ENCODE results near the gene LIPE. TPM values are rescaled to one million over a fixed set of nuclear protein-coding genes. Genes with fewer than 3 reads are reported as not detected.

The LIPE gene
- total RNA-seq (2022): 17.1 and 22.0 TPM in 2 replicates
- Bru-seq, nascent RNA: percentile 46 among the genes with signal in this experiment
- percentile 43 among the genes with signal in this experiment for BruChase-seq, experiment 1, labeled RNA remaining after a 6-hour chase
- BruChase-seq, experiment 2, labeled RNA remaining after a 2-hour chase: percentile 48 among the genes with signal in this experiment
- long read RNA-seq, partial matches to known transcripts: 0 of 5 reads
- long read RNA-seq, other reads (novel, unspliced or antisense): 5 of 5 reads

- Mint-ChIP-seq H3K27me3 (ENCODE audit: unreplicated experiment) (no peaks in the 10 kb centered on the region), H3K9me3 (ENCODE audit: low read depth, unreplicated experiment) (no peaks in the 10 kb centered on the region), H3K4me1 (ENCODE audit: low read depth, unreplicated experiment) (peaks cover 10% of the 10 kb centered on the region), H3K36me3 (ENCODE audit: insufficient read depth, unreplicated experiment) (peaks cover 23% of the 10 kb centered on the region), H3K4me3 (ENCODE audit: low read depth, unreplicated experiment) (no peak within 1 kb of the TSS), H3K27ac (ENCODE audit: unreplicated experiment) (no peak within 1 kb of the TSS)
- intact Hi-C loops (cut with micrococcal nuclease; ENCODE audit: unreplicated experiment): no loop called here
- CTCF ChIA-PET: no interaction called here
- no TSS peak for BruUV-seq (replicated peaks)
- TF ChIP-seq CTCF (IDR thresholded peaks at IDR 0.05; ENCODE audit: unreplicated experiment): no peak
- no peak for DNase-seq
Measured at GRCh38 chr19:42427313-42427712, at the start of gene LIPE. Gene LIPE (minus strand): TSS chr19:42427388. CDS start chr19:42427149, 239 bp downstream.

GRCh38 chr19:42475366-42475765, 48.2 kb upstream of the LIPE start:
- DNase-seq: no peak
- H3K36me3 Mint-ChIP-seq (ENCODE audit: insufficient read depth, unreplicated experiment): peaks cover 7% of the 10 kb centered on the region
- TF ChIP-seq CTCF (IDR thresholded peaks at IDR 0.05; ENCODE audit: unreplicated experiment): no peak
- H3K9me3 Mint-ChIP-seq (ENCODE audit: low read depth, unreplicated experiment): no peaks in the 10 kb centered on the region
- H3K4me1 Mint-ChIP-seq (ENCODE audit: low read depth, unreplicated experiment): peaks cover 36% of the 10 kb centered on the region
- no peak overlapping the region for H3K27ac Mint-ChIP-seq (ENCODE audit: unreplicated experiment)
- intact Hi-C loops (cut with micrococcal nuclease; ENCODE audit: unreplicated experiment): no loop called here
- no peak overlapping the region for H3K4me3 Mint-ChIP-seq (ENCODE audit: low read depth, unreplicated experiment)
- CTCF ChIA-PET: no interaction called here
- no peaks in the 10 kb centered on the region for H3K27me3 Mint-ChIP-seq (ENCODE audit: unreplicated experiment)
- BruUV-seq (replicated peaks): no TSS peak

- Mint-ChIP-seq H3K36me3 (ENCODE audit: insufficient read depth, unreplicated experiment) (peaks cover 7% of the 10 kb centered on the region), H3K4me1 (ENCODE audit: low read depth, unreplicated experiment) (peaks cover 36% of the 10 kb centered on the region), H3K27me3 (ENCODE audit: unreplicated experiment) (no peaks in the 10 kb centered on the region), H3K9me3 (ENCODE audit: low read depth, unreplicated experiment) (no peaks in the 10 kb centered on the region), H3K27ac (ENCODE audit: unreplicated experiment) (no peak overlapping the region), H3K4me3 (ENCODE audit: low read depth, unreplicated experiment) (no peak overlapping the region)
- no peak for TF ChIP-seq CTCF (IDR thresholded peaks at IDR 0.05; ENCODE audit: unreplicated experiment)
- DNase-seq: no peak
- intact Hi-C loops (cut with micrococcal nuclease; ENCODE audit: unreplicated experiment): no loop called here
- BruUV-seq (replicated peaks): no TSS peak
- CTCF ChIA-PET: interaction anchor here (0.6 kb wide), 1 partner anchor 27 kb away, joined by 3 read pairs; no protein-coding TSS in a partner anchor
Measured at GRCh38 chr19:42474743-42475142, 47.6 kb upstream of the LIPE start.

GRCh38 chr19:42473686-42474085, 46.5 kb upstream of the LIPE start:
- peaks cover 32% of the 10 kb centered on the region for H3K4me1 Mint-ChIP-seq (ENCODE audit: low read depth, unreplicated experiment)
- no TSS peak for BruUV-seq (replicated peaks)
- H3K27me3 Mint-ChIP-seq (ENCODE audit: unreplicated experiment): no peaks in the 10 kb centered on the region
- H3K36me3 Mint-ChIP-seq (ENCODE audit: insufficient read depth, unreplicated experiment): peaks cover 7% of the 10 kb centered on the region
- no peak for TF ChIP-seq CTCF (IDR thresholded peaks at IDR 0.05; ENCODE audit: unreplicated experiment)
- no peak for DNase-seq
- CTCF ChIA-PET: no interaction called here
- H3K27ac Mint-ChIP-seq (ENCODE audit: unreplicated experiment): no peak overlapping the region
- intact Hi-C loops (cut with micrococcal nuclease; ENCODE audit: unreplicated experiment): no loop called here
- no peaks in the 10 kb centered on the region for H3K9me3 Mint-ChIP-seq (ENCODE audit: low read depth, unreplicated experiment)
- no peak overlapping the region for H3K4me3 Mint-ChIP-seq (ENCODE audit: low read depth, unreplicated experiment)
